HepG2 (cell line): ENCODE data around the gene NEDD4L. TPM values are rescaled to one million over a fixed set of nuclear protein-coding genes. Genes with fewer than 3 reads are reported as not detected.

Experiments
- AKNA ChIP-seq: sonication (generic); formaldehyde crosslinking; IDR thresholded peaks from 2 replicates; pipeline ENCODE4 v1.4.0; 2020; ENCODE audit warnings: missing genetic modification reagents, borderline replicate concordance
- ASH2L ChIP-seq: fragments of 300-600, 200-600 bp; sonication (generic); IDR thresholded peaks from 2 replicates; pipeline ENCODE4 v1.7.0; 2017; ENCODE audit warnings: low read depth, mild to moderate bottlenecking, moderate library complexity, mixed read lengths, low read length; ENCODE audit not compliant: insufficient read length
- BRF2 ChIP-seq: sonication (generic); formaldehyde crosslinking; IDR thresholded peaks from 2 replicates; pipeline ENCODE4 v1.8.1; 2022; ENCODE audit warnings: mild to moderate bottlenecking, missing genetic modification reagents
- EEA1 ChIP-seq: sonication (generic); formaldehyde crosslinking; IDR thresholded peaks from 2 replicates; pipeline ENCODE4 v1.5.1; 2020; ENCODE audit warnings: mild to moderate bottlenecking, missing genetic modification reagents, borderline replicate concordance
- GATAD2A ChIP-seq: IDR thresholded peaks from 2 replicates; pipeline ENCODE4 v1.6.1; 2016
- NONO ChIP-seq, 2 experiments: fragments of 450-650 bp in 1 of 2; sonication (generic) in 1 of 2; formaldehyde crosslinking in 1 of 2; IDR thresholded peaks in 1 of 2; conservative IDR thresholded peaks in 1 of 2; 2 replicates each; pipeline versions ENCODE4 v1.6.1 to v1.8.0; 2017 to 2022; ENCODE audit warnings: mild to moderate bottlenecking in 1 of 2, missing genetic modification reagents in 1 of 2, moderate library complexity in 1 of 2
- PHB2 ChIP-seq: fragments of 450-650 bp; IDR thresholded peaks from 2 replicates; pipeline ENCODE4 v1.6.1; 2018; ENCODE audit not compliant: partially characterized antibody
- RAD51 ChIP-seq: fragments of 450-650 bp; IDR thresholded peaks from 2 replicates; pipeline ENCODE4 v1.6.1; 2016; ENCODE audit warnings: borderline replicate concordance
- RBM22 ChIP-seq: fragments of 200-400 bp; formaldehyde crosslinking; optimal IDR thresholded peaks from 2 replicates; pipeline ENCODE3; 2017; ENCODE audit warnings: mild to moderate bottlenecking, low read length, moderate library complexity
- SKIL ChIP-seq: sonication (generic); formaldehyde crosslinking; IDR thresholded peaks from 2 replicates; pipeline ENCODE4 v1.8.0; 2022; ENCODE audit warnings: missing genetic modification reagents, mild to moderate bottlenecking, moderate library complexity, borderline replicate concordance
- ZNF496 ChIP-seq: sonication (generic); formaldehyde crosslinking; IDR thresholded peaks from 2 replicates; pipeline ENCODE4 v1.8.1; 2023; ENCODE audit warnings: mild to moderate bottlenecking, moderate library complexity, missing genetic modification reagents; ENCODE audit not compliant: insufficient replicate concordance
- polyA plus RNA-seq, 8 experiments: library from polyadenylated mRNA; depleted of rRNA in 3 of 8; stranded (reverse) in 7 of 8; unstranded in 1 of 8; fragments of >200 nt; fragmentation: Illumina TruSeq in 4 of 8; extraction: Trizol in 4 of 8; gene quantifications; 2 replicates each; pipeline versions ENCODE4 v1.2.1 to v1.2.3, GENCODE V29; 2011 to 2016; ENCODE audit warnings: low read depth in 4 of 8, missing spikeins in 1 of 8, mixed read lengths in 1 of 8; ENCODE audit not compliant: insufficient read depth in 1 of 8
- total RNA-seq, 5 experiments: library from RNA; depleted of rRNA; stranded (reverse); fragments of >200 nt; fragmentation: Illumina TruSeq; extraction: Trizol; gene quantifications; 2 replicates each; pipeline ENCODE4 v1.2.3, GENCODE V29; 2016; ENCODE audit warnings: low read depth in 1 of 5
- TF ChIP-seq, protein P1 (sequence below): sonication (generic); formaldehyde crosslinking; IDR thresholded peaks from 2 replicates; pipeline ENCODE4 v1.5.1; 2020; ENCODE audit warnings: missing genetic modification reagents, mild to moderate bottlenecking, borderline replicate concordance
- TF ChIP-seq, protein P2 (sequence below): sonication (generic); formaldehyde crosslinking; IDR thresholded peaks from 2 replicates; pipeline ENCODE4 v1.8.1; 2023; ENCODE audit warnings: missing genetic modification reagents, inconsistent platforms, borderline replicate concordance
- TF ChIP-seq, protein P3 (sequence below): sonication (generic); formaldehyde crosslinking; IDR thresholded peaks from 2 replicates; pipeline ENCODE4 v1.4.0; 2020; ENCODE audit warnings: missing genetic modification reagents

Gene NEDD4L
- total and polyA plus RNA-seq, 2 of the 13 experiments (the other 11 are each of a cell fraction or from before 2014, with no cell fraction given), result 168 to 390 TPM

- TF ChIP-seq NONO (IDR thresholded peaks at IDR 0.05) (no peak), NONO (CRISPR knock-in tag; conservative IDR thresholded peaks at IDR 0.05) (peak; percentile 30; the same call in 1 of the 2 replicates), GATAD2A (CRISPR knock-in tag) (peak; percentile 38), SKIL (CRISPR knock-in tag) (0 out of 2 replicates have a peak, but pooled peaks have one; percentile 34), RAD51 (no peak), AKNA (no peak), RBM22 (no peak), ZNF496 (CRISPR knock-in tag) (no peak), ASH2L (no peak), BRF2 (CRISPR knock-in tag) (no peak), PHB2 (no peak), EEA1 (no peak)
- TF ChIP-seq, protein P1, sequence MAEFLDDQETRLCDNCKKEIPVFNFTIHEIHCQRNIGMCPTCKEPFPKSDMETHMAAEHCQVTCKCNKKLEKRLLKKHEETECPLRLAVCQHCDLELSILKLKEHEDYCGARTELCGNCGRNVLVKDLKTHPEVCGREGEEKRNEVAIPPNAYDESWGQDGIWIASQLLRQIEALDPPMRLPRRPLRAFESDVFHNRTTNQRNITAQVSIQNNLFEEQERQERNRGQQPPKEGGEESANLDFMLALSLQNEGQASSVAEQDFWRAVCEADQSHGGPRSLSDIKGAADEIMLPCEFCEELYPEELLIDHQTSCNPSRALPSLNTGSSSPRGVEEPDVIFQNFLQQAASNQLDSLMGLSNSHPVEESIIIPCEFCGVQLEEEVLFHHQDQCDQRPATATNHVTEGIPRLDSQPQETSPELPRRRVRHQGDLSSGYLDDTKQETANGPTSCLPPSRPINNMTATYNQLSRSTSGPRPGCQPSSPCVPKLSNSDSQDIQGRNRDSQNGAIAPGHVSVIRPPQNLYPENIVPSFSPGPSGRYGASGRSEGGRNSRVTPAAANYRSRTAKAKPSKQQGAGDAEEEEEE (CRISPR knock-in tag), result no peak
- TF ChIP-seq, protein P2, sequence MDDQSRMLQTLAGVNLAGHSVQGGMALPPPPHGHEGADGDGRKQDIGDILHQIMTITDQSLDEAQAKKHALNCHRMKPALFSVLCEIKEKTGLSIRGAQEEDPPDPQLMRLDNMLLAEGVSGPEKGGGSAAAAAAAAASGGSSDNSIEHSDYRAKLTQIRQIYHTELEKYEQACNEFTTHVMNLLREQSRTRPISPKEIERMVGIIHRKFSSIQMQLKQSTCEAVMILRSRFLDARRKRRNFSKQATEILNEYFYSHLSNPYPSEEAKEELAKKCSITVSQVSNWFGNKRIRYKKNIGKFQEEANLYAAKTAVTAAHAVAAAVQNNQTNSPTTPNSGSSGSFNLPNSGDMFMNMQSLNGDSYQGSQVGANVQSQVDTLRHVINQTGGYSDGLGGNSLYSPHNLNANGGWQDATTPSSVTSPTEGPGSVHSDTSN, result no peak
- TF ChIP-seq, protein P3, sequence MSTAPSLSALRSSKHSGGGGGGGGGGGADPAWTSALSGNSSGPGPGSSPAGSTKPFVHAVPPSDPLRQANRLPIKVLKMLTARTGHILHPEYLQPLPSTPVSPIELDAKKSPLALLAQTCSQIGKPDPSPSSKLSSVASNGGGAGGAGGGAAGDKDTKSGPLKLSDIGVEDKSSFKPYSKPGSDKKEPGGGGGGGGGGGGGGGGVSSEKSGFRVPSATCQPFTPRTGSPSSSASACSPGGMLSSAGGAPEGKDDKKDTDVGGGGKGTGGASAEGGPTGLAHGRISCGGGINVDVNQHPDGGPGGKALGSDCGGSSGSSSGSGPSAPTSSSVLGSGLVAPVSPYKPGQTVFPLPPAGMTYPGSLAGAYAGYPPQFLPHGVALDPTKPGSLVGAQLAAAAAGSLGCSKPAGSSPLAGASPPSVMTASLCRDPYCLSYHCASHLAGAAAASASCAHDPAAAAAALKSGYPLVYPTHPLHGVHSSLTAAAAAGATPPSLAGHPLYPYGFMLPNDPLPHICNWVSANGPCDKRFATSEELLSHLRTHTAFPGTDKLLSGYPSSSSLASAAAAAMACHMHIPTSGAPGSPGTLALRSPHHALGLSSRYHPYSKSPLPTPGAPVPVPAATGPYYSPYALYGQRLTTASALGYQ, result no peak
These were observed 2.2 kb downstream of the NEDD4L start (continued) for GRCh38 chr18:58046093-58046793.
